Stimulated activated CD4-positive, alpha-beta T cell treated with anti-CD3 and anti-CD28 coated beads, TNF-alpha, amount 100 ng/mL, for 1 hour (primary cell): ENCODE results near the gene PTTG2.
"Not testable (repeated sequence)": the region's sequence is repeated elsewhere in the genome, so short reads cannot be mapped to it uniquely, and the experiment has no call there.

ENCODE experiments used
- DNase-seq, 3 donors: peaks; one replicate each; pipeline ENCODE4 v3.0.0-alpha.2; 2020; ENCODE audit warnings: low read depth in 3 of 3, low spot score in 1 of 3

Gene PTTG2

DNA sequence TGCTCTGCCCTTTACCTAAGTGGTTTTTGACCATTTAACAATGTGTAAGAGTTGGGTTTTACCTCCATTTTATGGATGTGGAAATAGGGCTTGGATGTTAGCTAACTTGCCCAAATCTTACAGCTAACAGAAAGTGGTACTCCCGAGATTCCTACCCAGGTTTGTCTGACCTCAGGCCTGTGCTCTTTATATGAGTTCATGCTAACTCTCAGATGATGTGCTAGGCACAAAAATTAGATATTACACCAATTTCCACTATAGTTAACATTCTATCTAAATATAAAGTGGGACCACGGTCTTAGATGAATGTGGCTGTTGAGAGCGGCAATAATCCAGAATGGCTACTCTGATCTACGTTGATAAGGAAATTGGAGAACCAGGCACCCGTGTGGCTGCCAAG, at the start of gene PTTG2:
Gene PTTG2, plus strand, starts transcription at position 301 of the 400 bp plus-strand sequence. Its CDS starts 37 bp downstream, at position 338.
- DNase-seq: no peak

DNA sequence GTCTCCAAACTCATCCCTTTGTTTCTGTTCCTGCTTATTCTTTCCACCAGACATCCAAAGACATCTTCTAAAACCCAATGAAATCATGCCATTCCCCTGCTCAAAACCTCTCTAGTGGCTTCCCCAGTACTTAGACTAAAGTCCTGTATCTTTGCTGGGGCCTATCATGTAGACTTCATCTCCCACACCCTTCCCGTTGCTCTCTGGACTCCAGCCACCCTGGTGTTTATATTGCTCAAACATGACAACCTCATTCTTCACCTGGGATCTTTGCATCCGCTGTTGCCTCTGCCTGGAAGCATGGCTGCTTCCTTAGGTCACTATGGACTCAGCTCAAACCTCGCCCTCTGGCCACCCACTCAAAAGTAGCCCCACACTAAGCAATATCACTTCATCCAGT, 45.7 kb upstream of the PTTG2 start:
- DNase-seq: no peak

DNA sequence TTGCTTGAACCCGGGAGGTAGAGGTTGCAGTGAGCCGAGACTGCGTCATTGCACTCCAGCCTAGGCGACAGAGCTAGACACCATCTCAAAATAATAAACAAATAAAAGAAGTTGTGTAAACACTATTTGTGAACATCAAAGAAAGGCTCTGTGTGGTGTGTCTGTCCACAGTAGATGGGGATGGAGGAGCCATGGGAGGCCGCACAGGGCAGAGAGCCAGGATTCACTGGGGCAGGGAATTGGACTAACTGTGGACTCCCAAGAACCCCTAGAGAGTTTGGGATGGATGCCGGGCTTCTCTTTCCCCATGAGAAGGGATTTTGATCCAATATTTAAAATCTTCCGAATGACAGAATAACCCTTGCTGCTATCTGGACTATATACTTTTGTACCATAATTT, 42.8 kb upstream of the PTTG2 start:
- DNase-seq: no peak

DNA sequence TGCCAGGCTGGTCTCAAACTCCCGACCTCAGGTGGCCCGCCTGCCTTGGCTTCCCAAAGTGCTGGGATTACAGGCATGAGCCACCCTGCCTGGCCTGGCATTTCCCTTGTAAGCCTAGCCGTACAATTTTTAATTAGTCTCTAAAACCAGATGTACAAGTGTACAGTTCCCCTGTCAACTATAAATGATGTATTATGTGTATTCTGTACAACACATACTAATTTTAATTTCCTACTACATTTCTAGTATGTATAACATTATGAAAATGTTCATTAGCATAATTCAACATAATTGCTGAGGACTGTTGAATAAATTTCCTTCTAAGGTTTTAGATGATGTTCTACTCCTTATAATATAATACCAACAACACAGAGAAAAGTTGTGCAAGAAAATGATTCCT, 41.5 kb upstream of the PTTG2 start:
- no peak for DNase-seq

DNA sequence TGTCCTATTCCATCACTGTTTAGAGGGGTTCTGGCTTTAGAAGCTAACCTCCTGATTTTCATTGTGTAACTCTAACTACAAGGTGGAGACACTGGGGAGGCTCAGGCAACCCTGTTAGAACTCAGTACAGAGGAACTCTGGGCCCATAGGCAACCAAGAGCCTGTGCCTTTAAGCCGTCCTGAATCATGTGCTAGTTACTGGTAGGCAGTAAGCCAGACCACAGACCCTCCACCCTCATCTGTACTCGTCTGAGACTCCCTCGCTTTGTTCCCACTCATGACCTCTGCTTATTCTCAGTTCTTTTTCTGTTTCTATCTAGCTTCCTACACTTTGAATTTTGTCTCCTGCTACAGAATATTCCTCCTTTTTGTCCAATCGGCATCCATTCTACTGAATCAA, 37.9 kb upstream of the PTTG2 start:
- no peak for DNase-seq

DNA sequence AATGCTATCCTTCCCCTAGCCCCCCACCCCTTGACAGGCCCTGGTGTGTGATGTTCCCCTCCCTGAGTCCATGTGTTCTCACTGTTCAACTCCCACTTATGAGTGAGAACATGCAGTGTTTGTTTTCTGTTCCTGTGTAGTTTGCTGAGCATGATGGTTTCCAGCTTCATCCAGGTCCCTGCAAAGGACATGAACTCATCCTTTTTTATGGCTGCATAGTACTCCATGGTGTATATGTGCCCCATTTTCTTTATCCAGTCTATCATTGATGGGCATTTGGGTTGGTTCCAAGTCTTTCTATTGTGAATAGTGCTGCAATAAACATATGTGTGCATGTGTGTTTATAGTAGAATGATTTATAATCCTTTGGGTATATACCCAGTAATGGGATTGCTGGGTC, 37.1 kb upstream of the PTTG2 start:
- DNase-seq: not testable (repeated sequence)

DNA sequence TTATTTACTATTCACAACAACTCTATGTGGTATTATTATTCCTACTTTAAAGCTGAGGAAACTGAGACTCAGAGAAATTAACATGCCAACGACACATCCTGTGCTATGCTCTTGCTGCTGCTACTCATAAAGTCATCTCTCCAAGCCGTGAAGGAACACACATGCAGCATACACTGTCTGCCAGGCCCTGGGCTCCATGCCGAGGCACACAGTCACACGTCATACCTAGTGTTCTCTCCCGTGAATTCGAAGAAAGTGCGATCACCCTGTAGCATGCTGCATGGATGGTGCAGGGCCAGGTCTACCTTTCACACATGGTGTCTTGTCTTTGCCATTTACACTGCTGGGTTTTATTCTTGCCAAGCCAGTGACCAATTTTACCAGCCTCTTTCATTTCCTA, 35.3 kb upstream of the PTTG2 start:
- no peak for DNase-seq

DNA sequence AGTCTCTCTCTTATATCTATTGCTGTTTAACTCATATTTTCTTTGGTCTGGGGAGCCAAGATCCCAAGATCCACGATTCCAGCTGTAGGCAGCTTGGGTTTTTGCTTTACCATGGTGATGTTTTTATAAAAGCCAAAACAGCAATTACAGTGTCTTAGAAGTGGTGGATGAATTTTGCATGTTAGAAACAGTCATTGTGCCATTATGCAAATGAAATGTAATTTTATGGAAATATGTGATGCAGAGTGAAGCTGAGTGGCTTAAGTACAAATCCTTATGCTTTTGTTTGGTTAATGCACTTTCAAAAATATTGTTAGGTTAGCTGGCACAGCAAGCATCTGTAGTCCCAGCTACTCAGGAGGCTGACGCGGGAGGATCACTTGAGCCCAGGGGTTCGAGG, 32.8 kb upstream of the PTTG2 start:
- DNase-seq: no peak

DNA sequence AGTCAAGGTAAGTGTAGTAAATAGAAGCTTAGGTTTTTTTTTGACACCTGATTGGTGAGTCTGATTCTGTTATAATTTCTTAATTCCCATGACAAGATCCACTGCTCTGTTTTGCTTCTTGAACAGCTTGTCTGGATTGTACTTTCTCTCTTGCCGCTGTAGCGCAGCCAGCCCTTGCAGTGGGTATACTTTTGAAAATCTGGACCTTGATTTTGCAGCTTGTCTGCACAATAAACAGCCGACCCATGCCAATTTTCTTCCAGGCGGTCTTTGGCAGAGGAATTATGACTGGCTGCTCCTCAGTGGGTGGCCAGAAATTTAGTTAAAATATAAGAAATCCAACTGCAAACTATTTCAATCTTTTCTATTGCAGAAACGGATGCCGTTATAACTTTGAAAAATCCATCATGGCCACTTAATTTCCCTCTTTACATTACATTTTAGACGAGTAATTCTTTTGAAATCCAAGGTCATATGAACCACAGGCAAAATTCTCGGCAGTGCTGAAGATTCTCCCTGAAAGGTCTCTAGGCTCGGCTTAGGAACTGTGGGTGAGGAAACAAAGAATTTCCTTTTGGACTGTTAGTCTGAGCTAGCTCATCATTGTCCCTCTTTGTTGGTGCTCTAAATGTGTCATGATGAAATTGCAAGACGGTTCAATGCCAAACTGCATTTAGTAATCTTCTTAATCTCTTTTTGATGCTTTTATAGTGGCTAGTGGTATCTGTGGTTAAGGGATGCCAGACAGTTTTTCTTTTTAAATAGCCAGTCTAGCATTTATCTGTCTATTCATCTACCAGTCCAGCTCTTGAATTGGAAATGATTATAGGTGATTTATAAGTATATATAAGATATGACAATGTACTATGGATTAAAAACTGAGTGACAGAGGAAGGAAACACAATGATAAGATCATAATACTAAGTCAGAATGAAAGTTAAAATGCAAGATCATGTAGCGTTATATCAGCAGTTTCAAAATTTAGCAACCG, 31.5 kb upstream of the PTTG2 start:
- no peak for DNase-seq

DNA sequence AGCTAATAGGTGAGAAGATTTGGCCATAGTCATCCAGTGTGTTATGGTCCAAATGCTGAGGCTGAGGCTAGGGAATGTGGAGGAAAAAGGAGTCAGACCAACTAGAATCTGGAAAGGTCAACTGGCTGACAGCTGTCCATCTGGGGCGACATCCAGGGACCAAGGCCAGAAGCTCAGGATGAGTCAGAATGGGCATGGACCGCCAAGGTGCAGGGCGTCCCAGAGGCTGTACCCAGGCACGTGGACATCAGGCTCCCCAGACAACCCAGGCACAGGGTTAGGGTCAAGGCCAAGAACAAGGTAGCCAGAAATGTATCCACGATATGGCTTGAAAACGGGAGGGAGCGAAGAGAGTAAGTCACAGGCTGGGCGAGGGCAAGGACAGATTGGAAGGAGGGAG, 26.1 kb upstream of the PTTG2 start:
- no peak for DNase-seq

DNA sequence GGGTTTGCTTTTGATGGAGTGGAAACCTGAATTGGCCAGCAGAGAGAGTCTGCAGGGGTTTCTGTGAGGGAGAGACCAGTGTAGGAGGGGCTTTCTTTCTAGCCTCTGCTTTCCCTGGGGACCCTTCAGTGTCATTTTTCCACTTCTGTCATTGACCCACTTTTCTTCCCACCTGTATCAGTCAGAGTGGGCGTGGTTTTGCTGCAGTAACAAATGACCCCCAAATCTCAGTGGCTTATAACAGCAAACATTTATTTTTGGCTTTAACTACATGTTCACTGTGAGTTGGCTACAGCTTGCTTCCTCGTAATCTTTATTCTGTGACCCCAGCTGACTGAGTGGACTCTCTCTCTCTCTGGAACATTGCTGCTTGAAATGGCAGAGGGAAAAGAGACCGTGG, 25.6 kb upstream of the PTTG2 start:
- DNase-seq: no peak

DNA sequence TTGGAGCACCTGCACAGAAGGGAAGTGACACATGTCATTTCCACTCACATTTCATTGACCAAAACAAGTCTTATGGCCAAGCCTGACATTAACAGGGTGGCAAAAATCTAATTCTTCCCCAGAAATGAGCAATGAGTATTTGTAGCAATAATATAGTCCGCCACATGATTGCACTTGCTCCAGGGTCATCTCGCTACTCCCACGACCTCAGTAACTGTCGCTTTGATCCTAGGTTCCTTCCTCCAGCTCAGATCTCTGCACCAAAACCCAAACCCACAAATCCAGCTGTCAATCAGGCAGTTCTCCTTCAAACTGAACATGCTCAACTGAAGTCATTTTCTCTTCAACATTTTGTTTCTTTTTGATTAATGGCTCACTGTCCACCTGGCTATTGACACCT, 25.2 kb upstream of the PTTG2 start:
- no peak for DNase-seq

DNA sequence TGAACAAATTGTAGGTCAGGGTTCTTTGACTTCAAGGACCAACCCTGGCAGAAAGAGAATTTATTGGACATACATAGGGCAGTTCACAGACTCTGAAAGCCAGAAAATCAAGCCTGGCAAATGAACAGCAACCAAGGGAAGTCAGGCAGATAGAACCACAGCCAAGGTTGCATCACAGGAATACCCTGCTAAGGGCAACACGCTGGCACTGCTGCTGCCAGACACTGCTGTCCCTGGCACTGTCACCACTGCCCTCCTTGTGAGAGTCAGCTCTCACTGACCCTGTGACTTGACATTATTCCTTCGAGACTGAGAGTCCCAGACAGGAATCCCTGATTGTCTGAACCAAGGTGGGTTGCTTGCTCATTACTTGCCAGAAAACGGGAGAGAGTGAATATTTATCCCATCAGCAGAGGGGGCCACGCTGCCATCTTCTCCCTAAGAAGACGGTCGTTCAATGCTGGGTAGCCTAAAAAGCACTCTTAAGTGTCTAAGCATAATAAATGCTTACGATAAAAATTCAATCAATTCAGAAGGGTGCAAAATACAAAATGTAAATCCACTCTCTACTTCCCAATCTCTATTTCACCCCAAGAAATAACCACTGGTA, 23.2 kb upstream of the PTTG2 start:
- DNase-seq: no peak

DNA sequence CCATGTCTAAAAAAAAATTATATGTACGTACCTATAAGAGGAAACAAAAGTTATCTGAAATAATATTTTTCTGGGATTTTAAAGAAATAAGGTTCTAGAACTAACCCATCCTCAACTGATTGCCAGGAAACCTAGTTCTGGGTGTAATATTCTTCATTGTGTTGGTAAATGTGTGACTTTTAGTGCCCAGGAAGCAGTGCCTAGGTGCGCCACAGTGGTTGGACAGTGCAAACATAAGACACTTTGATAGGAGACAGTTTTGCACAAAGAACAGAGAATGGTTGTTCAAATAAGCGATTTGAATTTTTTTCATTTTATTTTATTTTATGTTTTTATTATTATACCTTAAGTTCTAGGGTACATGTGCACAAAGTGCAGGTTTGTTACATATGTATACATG, 22.0 kb upstream of the PTTG2 start:
- no peak for DNase-seq

DNA sequence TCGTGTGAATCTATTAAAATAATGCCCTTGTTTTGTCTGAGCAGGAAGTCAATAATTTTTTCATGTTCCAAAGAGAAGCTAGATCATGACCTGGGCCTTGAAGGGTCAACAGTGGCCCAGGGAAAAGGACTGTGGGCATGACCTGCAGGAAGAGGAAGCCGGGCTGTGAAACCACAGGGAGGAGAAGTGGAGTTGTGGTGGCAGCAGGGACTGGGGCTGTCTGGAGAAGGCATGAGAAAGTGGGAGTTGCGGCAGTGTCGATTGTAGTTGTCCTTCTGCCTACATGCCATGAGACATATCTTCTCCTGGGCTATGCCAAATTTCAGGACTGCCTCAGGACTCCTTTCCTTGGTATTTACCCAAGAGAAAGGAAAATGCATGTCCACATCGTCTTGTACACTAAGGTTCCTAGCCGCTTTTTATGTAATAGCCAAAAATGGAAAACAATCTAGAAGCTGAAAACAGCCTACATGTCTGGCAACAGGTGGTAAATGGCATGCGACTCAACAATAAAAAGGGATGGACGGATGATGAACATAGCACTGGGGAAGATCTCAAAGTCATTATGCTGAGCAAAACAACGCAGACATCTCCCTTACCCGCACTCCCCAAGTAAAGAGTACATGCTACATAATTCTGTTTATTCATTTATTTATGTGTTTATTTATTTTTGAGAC, 13.6 kb upstream of the PTTG2 start:
- DNase-seq: no peak

DNA sequence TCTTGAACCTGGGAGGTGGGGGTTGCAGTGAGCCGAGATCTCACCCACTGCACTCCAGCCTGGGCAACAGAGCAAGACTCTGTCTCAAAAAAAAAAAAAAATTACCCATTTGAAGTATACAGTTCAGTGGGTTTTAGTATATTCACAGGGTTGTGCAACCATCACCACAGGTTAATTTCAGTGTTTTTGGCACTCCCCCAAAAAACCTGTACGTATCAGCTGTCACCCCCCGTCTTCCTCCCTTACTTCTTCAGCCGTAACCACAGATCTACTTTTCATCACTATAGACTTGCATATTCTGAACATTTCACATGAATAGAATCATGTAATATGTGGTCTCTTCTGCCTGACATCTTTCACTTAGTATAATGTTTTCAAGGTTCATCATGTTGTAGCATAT, 11.7 kb upstream of the PTTG2 start:
- no peak for DNase-seq

DNA sequence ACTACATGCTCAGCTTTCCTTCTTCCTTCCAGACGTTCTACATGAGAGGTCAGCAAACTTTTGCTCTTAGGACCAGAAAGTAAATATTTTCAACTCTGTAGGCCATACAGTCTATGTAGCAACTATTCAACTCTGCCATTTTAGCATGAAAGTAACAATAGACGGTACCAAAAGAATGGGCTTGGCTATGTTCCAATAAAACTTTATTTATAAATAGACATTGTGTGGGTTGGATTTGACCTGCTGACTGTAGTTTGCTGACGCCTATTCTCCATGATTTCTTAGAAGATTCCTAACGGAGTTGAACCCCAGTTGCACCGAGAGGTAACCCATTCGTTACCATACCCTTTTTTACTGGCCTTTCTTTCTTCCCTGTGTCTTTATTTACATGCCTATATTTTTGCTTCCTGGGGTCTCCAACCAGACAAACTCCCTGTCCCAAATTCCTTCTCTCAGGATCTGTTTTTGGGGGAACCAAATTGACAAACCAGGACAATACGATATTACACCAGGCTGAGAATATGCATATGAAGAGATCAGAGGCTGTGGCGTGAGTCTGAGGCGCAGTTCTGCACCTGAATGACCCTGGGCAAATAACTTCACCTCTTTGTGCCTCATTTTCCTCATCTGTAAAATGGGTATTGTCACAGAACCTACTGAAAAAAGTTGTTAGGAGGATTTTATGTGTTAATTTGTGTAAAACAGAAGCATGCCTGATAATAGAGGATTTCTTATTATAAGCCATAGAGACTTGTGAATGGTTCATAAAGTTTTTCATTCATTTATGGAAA, 10.4 kb upstream of the PTTG2 start:
- DNase-seq: no peak

DNA sequence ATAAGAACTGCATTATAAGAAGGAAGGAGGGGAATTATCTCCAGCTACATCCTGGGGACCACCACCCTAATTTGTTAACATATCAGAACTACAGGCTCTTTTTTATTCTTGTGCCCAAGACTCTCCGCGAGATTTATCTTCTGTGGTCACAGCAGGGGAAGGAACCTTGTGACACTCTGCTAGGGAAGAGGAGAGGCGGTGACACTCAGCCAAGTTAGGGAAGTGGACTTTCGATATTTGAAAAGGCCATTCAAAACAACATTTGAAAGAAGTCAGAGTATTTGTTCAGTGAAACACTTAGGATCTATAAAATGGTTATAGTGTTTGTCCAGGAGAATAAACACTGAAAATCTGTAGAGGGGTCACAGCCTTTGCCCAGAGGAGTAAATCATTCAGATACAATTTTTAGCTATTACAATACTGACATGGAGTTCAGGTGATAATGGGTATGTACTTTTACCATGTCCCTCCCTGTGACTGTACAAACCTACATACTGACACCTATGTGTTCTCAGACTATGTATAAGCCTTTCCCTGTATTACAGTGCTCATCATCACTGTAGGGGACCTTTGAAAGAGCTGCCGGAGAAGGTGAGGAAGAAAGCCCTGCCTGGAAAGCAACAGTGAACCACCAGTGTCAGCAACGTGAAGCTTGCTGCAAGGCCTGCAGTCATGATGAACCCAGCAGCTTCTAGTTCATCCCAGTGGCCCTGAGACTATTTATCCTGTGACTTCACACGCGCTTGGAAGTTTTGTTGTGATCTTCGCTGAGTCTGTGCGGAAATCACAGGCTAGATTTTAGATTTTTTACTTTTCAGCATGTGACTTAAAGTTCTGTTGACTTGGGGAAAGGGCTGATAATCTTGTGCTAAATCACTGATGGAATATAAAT, 8.5 kb upstream of the PTTG2 start:
- DNase-seq: no peak

DNA sequence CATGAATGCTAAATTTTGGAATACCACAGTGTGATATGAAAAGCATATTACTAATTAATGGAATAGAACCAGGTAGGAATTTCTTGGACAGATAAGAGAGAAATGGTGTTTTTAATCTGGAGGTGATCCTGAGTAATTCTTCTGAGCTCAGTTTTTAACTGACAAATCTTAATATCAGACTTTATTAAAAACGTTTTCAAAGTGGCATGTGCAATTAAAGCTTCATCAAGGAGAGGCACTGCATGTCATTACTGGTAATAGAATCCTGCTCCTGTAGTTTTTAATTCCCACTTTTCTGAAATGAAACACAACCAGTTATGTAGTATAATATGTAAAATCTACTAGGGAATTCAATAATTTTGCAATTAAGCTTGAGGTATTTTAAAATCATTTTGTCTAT, 7.0 kb upstream of the PTTG2 start:
- no peak for DNase-seq

DNA sequence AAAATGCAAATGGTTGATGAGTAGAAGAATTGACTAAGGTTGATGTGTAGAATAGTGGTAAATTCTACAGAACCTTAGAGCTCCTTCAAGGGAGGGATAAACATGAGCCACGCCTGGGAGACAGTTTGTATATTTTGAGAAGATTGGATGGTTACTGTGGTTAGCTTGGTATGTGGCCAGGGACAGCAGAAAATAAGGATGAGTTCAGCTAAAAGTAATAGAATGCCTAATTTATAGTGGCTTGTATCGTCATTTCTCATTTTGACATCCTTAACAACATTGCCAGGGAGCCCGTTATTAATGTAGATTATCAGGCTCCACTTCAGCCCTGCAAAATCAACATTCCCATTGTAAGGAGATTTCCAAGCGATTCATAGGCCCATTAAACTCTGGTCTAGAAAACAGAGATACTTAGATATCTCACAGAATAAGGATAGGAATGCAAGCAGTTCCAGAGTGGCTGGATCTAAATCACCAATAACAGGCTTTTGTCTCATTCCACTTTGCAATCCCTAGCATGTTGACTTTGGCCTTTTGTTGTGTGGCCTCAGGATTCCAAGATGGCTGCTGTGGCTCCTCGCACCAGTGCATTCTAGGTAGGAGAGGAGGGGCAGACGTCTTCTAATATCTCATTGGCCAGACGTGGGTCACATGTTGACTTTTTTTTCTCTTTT, 6.4 kb upstream of the PTTG2 start:
- DNase-seq: no peak
